Transverse colon (tissue), 4 donors: ENCODE results near the gene CCDC180. TPM values are rescaled to one million over a fixed set of nuclear protein-coding genes. Genes with fewer than 3 reads are reported as not detected.
A peak's percentile ranks its signal among the peaks of the same experiment; 100 is the strongest.

Experiments
- DNase-seq: peaks from one replicate; pipeline ENCODE4 v3.0.0-alpha.2; 2019
- H3K27ac ChIP-seq, 4 donors: fragments of 200-600 bp; sonication (generic); 2 replicates each; pipeline ENCODE4 v1.5.1; 2016 to 2018; ENCODE audit warnings: inconsistent platforms in 4 of 4
- H3K27me3 ChIP-seq: fragments of 200-600 bp; sonication (generic); 2 replicates; pipeline ENCODE4 v1.5.1; 2017; ENCODE audit warnings: inconsistent platforms
- H3K36me3 ChIP-seq, 4 donors: fragments of 200-600 bp; sonication (generic); 2 replicates each; pipeline ENCODE4 v1.5.1; 2017 to 2019; ENCODE audit warnings: inconsistent platforms in 4 of 4
- H3K4me1 ChIP-seq, 4 donors: fragments of 200-600 bp; sonication (generic); 2 replicates each; pipeline ENCODE4 v1.5.1; 2017 to 2020; ENCODE audit warnings: inconsistent platforms in 4 of 4
- H3K4me3 ChIP-seq, 4 donors: fragments of 200-600 bp; sonication (generic); 1 replicate in 1 of 4; 2 replicates in 3 of 4; pipeline versions ENCODE4 v1.5.1 to v1.6.1; 2017 to 2019; ENCODE audit warnings: inconsistent platforms in 4 of 4
- H3K9me3 ChIP-seq, 2 donors: fragments of 200-600 bp; sonication (generic); 2 replicates each; pipeline ENCODE4 v1.5.1; 2017 to 2019; ENCODE audit warnings: inconsistent platforms in 2 of 2
- EP300 ChIP-seq: sonication (generic); formaldehyde crosslinking; IDR thresholded peaks from one replicate; pipeline ENCODE4 v1.6.1; 2017; ENCODE audit warnings: antibody characterized with exemption, low read depth
- POLR2A ChIP-seq: fragments of 450-650 bp; IDR thresholded peaks from one replicate; pipeline ENCODE4 v1.6.1; 2016; ENCODE audit warnings: antibody characterized with exemption, mild to moderate bottlenecking, moderate library complexity
- POLR2AphosphoS5 ChIP-seq, 3 donors: sonication (generic); formaldehyde crosslinking; IDR thresholded peaks; one replicate each; pipeline ENCODE4 v1.6.1; 2016; ENCODE audit warnings: antibody characterized with exemption in 3 of 3
- WGBS, 2 donors: methylation state at CpG; one replicate each; pipeline ENCODE4 v1.1.5; 2018; ENCODE audit warnings: low coverage in 1 of 2; 5-methylcytosine and 5-hydroxymethylcytosine counted together
- in situ Hi-C, 4 donors: fragments of 200-750 bp; cut with MboI; loops; one replicate each; pipeline versions ENCODE4 v1.15.0 to v1.15.1; 2017; ENCODE audit warnings: low sequenced_read_pairs in 3 of 4, low pct_ligation_motif_present in 1 of 4, low pct_unique_long_range_greater_than_20kb in 1 of 4
- intact Hi-C: fragments of 100-400 bp; cut with DNase I; formaldehyde crosslinking; loops from one replicate; pipeline ENCODE4 v1.15.1; 2023; ENCODE audit warnings: low total_unique reads
- total RNA-seq, 4 donors: library from RNA; depleted of rRNA; stranded (reverse); fragments of >200 nt; gene quantifications; one replicate each; pipeline ENCODE4 v1.1.0, GENCODE V29; 2016
- TF ChIP-seq, protein P1 (sequence below), 5 experiments: fragments of 200-600 bp in 3 of 5; fragments of 450-650 bp in 2 of 5; sonication (generic) in 3 of 5; IDR thresholded peaks; 1 replicate in 2 of 5; 2 replicates in 3 of 5; pipeline ENCODE4 v1.5.1; 2016 to 2017; ENCODE audit warnings: antibody characterized with exemption in 5 of 5, inconsistent platforms in 3 of 5, mild to moderate bottlenecking in 2 of 5, moderate library complexity in 1 of 5

CCDC180 gene
- total RNA-seq, 4 donors from 2014 or later = 6.6 to 10.5 (median 7.2) TPM

- no peaks in the 10 kb centered on the region for H3K27me3 ChIP-seq
- H3K27ac ChIP-seq = no peak overlapping the region
- H3K9me3 ChIP-seq = no peaks in the 10 kb centered on the region
- no peak for DNase-seq
- H3K36me3 ChIP-seq = no peaks in the 10 kb centered on the region
- H3K4me3 ChIP-seq = no peak overlapping the region
- H3K4me1 ChIP-seq = peaks cover 0 to 14% (median 7%) of the 10 kb centered on the region in 4 donors
- WGBS, 2 donors = 86 to 88% methylated on average over 2 of the region's 2 CpGs
- in situ Hi-C loops (no loop called here), intact Hi-C loops (no loop called here)
- TF ChIP-seq POLR2A (no peak), POLR2AphosphoS5 (IDR thresholded peaks at IDR 0.05) (no peak), EP300 (no peak)
- TF ChIP-seq, protein P1, sequence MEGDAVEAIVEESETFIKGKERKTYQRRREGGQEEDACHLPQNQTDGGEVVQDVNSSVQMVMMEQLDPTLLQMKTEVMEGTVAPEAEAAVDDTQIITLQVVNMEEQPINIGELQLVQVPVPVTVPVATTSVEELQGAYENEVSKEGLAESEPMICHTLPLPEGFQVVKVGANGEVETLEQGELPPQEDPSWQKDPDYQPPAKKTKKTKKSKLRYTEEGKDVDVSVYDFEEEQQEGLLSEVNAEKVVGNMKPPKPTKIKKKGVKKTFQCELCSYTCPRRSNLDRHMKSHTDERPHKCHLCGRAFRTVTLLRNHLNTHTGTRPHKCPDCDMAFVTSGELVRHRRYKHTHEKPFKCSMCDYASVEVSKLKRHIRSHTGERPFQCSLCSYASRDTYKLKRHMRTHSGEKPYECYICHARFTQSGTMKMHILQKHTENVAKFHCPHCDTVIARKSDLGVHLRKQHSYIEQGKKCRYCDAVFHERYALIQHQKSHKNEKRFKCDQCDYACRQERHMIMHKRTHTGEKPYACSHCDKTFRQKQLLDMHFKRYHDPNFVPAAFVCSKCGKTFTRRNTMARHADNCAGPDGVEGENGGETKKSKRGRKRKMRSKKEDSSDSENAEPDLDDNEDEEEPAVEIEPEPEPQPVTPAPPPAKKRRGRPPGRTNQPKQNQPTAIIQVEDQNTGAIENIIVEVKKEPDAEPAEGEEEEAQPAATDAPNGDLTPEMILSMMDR (IDR thresholded peaks at IDR 0.05) = no peak
These were observed 2.9 kb upstream of the CCDC180 start for GRCh38 chr9:97304586-97304985.

GRCh38 chr9:97305501-97306298 lies 1.8 kb upstream of the CCDC180 start:
- intact Hi-C loops (no loop called here), in situ Hi-C loops (no loop called here)
- H3K4me3 ChIP-seq = no peak overlapping the region
- 77 to 81% methylated on average over 7 of the region's 7 CpGs for WGBS, 2 donors
- no peaks in the 10 kb centered on the region for H3K9me3 ChIP-seq
- H3K27ac ChIP-seq = no peak overlapping the region
- H3K36me3 ChIP-seq = no peaks in the 10 kb centered on the region
- H3K27me3 ChIP-seq = no peaks in the 10 kb centered on the region
- peaks cover 0 to 14% (median 7%) of the 10 kb centered on the region in 4 donors for H3K4me1 ChIP-seq
- no peak for DNase-seq
- no peak for TF ChIP-seq EP300
- no peak for TF ChIP-seq POLR2AphosphoS5 (IDR thresholded peaks at IDR 0.05)
- TF ChIP-seq POLR2A = no peak

DNA sequence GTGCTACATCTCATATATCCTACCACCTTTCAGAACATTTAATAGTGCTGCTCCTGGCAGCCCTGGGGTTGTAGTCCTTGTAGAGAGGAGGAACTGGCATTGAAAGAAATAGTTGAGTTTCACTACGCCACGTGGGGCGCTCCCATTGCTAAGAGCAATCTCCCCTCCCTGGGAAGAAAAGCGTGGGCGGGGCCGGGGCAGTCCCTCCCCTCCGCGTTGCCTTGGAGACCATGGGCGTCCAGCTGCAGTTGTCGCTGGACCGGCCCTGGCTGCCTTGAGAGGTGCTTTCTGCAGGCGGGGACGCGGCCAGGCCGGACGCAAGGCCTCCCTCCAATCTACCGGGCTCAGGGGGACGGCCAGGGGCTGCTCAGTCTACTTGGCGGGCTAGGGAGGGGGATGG lies 368 bp upstream of the CCDC180 start:
- Histone ChIP-seq H3K4me3 (peak overlapping the region in 2 of 4 donors; percentile 13 to 26), H3K9me3 (no peaks in the 10 kb centered on the region), H3K27ac (no peak overlapping the region), H3K4me1 (peaks cover 0 to 14% (median 7%) of the 10 kb centered on the region in 4 donors), H3K36me3 (no peaks in the 10 kb centered on the region), H3K27me3 (no peaks in the 10 kb centered on the region)
- WGBS, 2 donors = 0 to 20% methylated on average over 1 to 19 of the region's 19 CpGs
- in situ Hi-C loops (no loop called here), intact Hi-C loops (no loop called here)
- DNase-seq = peak; percentile 65
- TF ChIP-seq, protein P1 (IDR thresholded peaks at IDR 0.05) = peak in 2 of 5 experiments; percentile 15 to 30
- TF ChIP-seq EP300 (no peak), POLR2AphosphoS5 (IDR thresholded peaks at IDR 0.05) (no peak)

DNA sequence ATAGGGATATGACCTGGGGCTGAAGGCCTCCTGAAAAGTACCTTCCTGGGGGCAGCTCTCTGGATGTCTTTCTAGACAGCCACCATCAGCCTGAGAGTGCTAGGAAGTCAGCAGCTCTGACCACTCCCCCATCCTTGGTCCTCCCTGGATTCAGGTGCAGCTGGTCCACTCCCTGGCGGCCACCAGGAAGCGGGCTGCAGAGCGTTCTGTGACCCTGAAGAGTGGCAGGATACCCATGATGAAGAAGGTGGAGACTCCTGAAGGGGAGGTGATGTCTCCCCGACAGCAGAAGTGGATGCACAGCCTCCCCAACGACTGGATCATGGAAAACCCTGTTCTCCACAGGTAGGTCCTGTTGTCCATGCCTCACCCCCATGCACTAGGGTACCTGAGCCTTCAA lies 1.8 kb downstream of the CCDC180 start:
- in situ Hi-C loops (no loop called here), intact Hi-C loops (no loop called here)
- 94% methylated on average over 5 of the region's 5 CpGs; no CpG with 5 or more reads in 1 of the 2 donors for WGBS, 2 donors
- no peak for DNase-seq
- Histone ChIP-seq H3K4me1 (peaks cover 0 to 14% (median 7%) of the 10 kb centered on the region in 4 donors), H3K36me3 (no peaks in the 10 kb centered on the region), H3K27ac (no peak overlapping the region), H3K9me3 (no peaks in the 10 kb centered on the region), H3K4me3 (no peak overlapping the region), H3K27me3 (no peaks in the 10 kb centered on the region)
- TF ChIP-seq POLR2AphosphoS5 (IDR thresholded peaks at IDR 0.05) = no peak
- TF ChIP-seq, protein P1 (IDR thresholded peaks at IDR 0.05) = no peak
- TF ChIP-seq POLR2A = no peak
- no peak for TF ChIP-seq EP300
